Neural cell (in vitro differentiated cells): ENCODE results near the gene MTNR1A.

ENCODE experiments used
- EP300 ChIP-seq: fragments of 450-650 bp; conservative IDR thresholded peaks from 2 replicates; pipeline ENCODE4 v1.6.1; 2014; ENCODE audit warnings: antibody characterized with exemption, mild to moderate bottlenecking, moderate library complexity; ENCODE audit not compliant: poor library complexity, severe bottlenecking
- EZH2 ChIP-seq: fragments of 200-600, 300-800 bp; shearing (Covaris generic), sonication (generic); IDR thresholded peaks from 2 replicates; pipeline ENCODE4 v1.6.1; 2014; ENCODE audit warnings: antibody characterized with exemption, low read length, borderline replicate concordance, mild to moderate bottlenecking; ENCODE audit not compliant: insufficient read depth, poor library complexity, severe bottlenecking
- MXI1 ChIP-seq: fragments of 450-650 bp; conservative IDR thresholded peaks from 2 replicates; pipeline ENCODE4 v1.6.1; 2014; ENCODE audit warnings: antibody characterized with exemption, mild to moderate bottlenecking; ENCODE audit not compliant: poor library complexity, severe bottlenecking
- TF ChIP-seq, protein P1 (sequence below): fragments of 450-650 bp; IDR thresholded peaks from 2 replicates; pipeline ENCODE4 v1.5.1; 2014; ENCODE audit warnings: antibody characterized with exemption, mild to moderate bottlenecking, moderate library complexity; ENCODE audit not compliant: poor library complexity, severe bottlenecking
- TF ChIP-seq, protein P2 (sequence below): IDR thresholded peaks from 2 replicates; pipeline ENCODE4 v1.6.1; 2012; ENCODE audit warnings: borderline replicate concordance

DNA sequence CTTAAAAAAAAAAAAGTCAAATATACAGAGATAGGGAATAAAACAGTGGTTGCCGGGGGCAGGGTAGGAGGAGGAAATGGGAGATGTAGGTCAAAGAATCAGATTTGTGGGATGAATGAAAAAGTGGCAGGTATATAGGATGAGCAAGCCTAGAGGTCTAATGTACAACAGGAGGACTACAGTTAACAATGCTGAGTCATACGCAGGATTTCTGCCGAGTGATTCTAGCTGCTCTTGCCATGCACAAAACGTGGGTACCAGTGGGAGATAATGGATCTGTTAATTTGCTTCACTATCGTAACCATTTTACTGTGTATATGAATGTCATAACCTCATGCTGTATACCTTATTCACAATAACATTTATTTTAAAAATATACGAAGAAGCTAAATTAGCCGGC lies 10.7 kb upstream of the MTNR1A start:
- TF ChIP-seq, protein P1, sequence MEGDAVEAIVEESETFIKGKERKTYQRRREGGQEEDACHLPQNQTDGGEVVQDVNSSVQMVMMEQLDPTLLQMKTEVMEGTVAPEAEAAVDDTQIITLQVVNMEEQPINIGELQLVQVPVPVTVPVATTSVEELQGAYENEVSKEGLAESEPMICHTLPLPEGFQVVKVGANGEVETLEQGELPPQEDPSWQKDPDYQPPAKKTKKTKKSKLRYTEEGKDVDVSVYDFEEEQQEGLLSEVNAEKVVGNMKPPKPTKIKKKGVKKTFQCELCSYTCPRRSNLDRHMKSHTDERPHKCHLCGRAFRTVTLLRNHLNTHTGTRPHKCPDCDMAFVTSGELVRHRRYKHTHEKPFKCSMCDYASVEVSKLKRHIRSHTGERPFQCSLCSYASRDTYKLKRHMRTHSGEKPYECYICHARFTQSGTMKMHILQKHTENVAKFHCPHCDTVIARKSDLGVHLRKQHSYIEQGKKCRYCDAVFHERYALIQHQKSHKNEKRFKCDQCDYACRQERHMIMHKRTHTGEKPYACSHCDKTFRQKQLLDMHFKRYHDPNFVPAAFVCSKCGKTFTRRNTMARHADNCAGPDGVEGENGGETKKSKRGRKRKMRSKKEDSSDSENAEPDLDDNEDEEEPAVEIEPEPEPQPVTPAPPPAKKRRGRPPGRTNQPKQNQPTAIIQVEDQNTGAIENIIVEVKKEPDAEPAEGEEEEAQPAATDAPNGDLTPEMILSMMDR: no peak
- no peak for TF ChIP-seq EP300
- TF ChIP-seq MXI1: no peak
- no peak for TF ChIP-seq EZH2
- TF ChIP-seq, protein P2, sequence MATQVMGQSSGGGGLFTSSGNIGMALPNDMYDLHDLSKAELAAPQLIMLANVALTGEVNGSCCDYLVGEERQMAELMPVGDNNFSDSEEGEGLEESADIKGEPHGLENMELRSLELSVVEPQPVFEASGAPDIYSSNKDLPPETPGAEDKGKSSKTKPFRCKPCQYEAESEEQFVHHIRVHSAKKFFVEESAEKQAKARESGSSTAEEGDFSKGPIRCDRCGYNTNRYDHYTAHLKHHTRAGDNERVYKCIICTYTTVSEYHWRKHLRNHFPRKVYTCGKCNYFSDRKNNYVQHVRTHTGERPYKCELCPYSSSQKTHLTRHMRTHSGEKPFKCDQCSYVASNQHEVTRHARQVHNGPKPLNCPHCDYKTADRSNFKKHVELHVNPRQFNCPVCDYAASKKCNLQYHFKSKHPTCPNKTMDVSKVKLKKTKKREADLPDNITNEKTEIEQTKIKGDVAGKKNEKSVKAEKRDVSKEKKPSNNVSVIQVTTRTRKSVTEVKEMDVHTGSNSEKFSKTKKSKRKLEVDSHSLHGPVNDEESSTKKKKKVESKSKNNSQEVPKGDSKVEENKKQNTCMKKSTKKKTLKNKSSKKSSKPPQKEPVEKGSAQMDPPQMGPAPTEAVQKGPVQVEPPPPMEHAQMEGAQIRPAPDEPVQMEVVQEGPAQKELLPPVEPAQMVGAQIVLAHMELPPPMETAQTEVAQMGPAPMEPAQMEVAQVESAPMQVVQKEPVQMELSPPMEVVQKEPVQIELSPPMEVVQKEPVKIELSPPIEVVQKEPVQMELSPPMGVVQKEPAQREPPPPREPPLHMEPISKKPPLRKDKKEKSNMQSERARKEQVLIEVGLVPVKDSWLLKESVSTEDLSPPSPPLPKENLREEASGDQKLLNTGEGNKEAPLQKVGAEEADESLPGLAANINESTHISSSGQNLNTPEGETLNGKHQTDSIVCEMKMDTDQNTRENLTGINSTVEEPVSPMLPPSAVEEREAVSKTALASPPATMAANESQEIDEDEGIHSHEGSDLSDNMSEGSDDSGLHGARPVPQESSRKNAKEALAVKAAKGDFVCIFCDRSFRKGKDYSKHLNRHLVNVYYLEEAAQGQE: no peak
